GM23338 (cell line): ENCODE measurements around the gene DSE. TPM values are rescaled to one million over a fixed set of nuclear protein-coding genes. Genes with fewer than 3 reads are reported as not detected.

Experiments
- ATAC-seq: fragments of 200-7000 bp; cut with Tn5 transposase; 3 replicates; pipeline ENCODE4 v1.9.1; 2020
- DNase-seq: peaks from one replicate; pipeline ENCODE4 v3.0.0-alpha.2; 2015; ENCODE audit warnings: low spot score
- H2AFZ ChIP-seq: fragments of 200-600 bp; sonication (generic); 2 replicates; pipeline ENCODE4 v1.8.0; 2016; ENCODE audit warnings: antibody characterized with exemption, mild to moderate bottlenecking, moderate library complexity
- H3F3A ChIP-seq: fragments of 200-600 bp; sonication (generic); replicated peaks from 2 replicates; pipeline ENCODE4 v1.8.0; 2017; ENCODE audit warnings: antibody characterized with exemption, mixed run types, low read depth
- H3K27ac ChIP-seq: fragments of 200-600 bp; sonication (generic); 2 replicates; pipeline ENCODE4 v1.6.1; 2016; ENCODE audit warnings: low read depth
- H3K27me3 ChIP-seq: fragments of 200-600 bp; sonication (generic); 2 replicates; pipeline ENCODE4 v1.8.0; 2016; ENCODE audit warnings: mild to moderate bottlenecking, mixed run types, moderate library complexity; ENCODE audit not compliant: insufficient read depth
- H3K36me3 ChIP-seq: fragments of 200-600 bp; sonication (generic); 2 replicates; pipeline ENCODE4 v1.8.0; 2016; ENCODE audit warnings: mild to moderate bottlenecking; ENCODE audit not compliant: insufficient read depth
- H3K4me1 ChIP-seq: fragments of 200-600 bp; sonication (generic); 2 replicates; pipeline ENCODE4 v1.8.0; 2016; ENCODE audit warnings: mild to moderate bottlenecking, moderate library complexity; ENCODE audit not compliant: insufficient read depth
- H3K4me2 ChIP-seq: fragments of 200-600 bp; sonication (generic); 2 replicates; pipeline ENCODE4 v1.7.1; 2017; ENCODE audit warnings: mixed run types
- H3K4me3 ChIP-seq: fragments of 200-600 bp; sonication (generic); 2 replicates; pipeline ENCODE4 v1.6.1; 2016; ENCODE audit warnings: mixed run types
- H3K79me2 ChIP-seq: fragments of 200-600 bp; sonication (generic); replicated peaks from 2 replicates; pipeline ENCODE4 v1.8.0; 2017; ENCODE audit warnings: mild to moderate bottlenecking; ENCODE audit not compliant: insufficient read depth
- H3K9me2 ChIP-seq: fragments of 200-600 bp; sonication (generic); 2 replicates; pipeline ENCODE4 v1.8.0; 2017; ENCODE audit not compliant: insufficient read depth
- H4K20me1 ChIP-seq: fragments of 200-600 bp; sonication (generic); replicated peaks from 2 replicates; pipeline ENCODE4 v1.8.0; 2017; ENCODE audit warnings: mild to moderate bottlenecking; ENCODE audit not compliant: insufficient read depth
- H3K27ac Mint-ChIP-seq: 2 replicates; pipeline ENCODE4 v1.8.0; 2020; ENCODE audit warnings: inconsistent platforms, mild to moderate bottlenecking, moderate library complexity, mixed read lengths
- H3K27me3 Mint-ChIP-seq: 3 replicates; pipeline ENCODE4 v1.8.0; 2022; ENCODE audit warnings: low read depth, mild to moderate bottlenecking, moderate library complexity, mixed read lengths, inconsistent platforms; ENCODE audit not compliant: insufficient read depth, poor library complexity
- H3K36me3 Mint-ChIP-seq: 3 replicates; pipeline ENCODE4 v1.8.0; 2021; ENCODE audit warnings: low read depth, mild to moderate bottlenecking, inconsistent platforms, moderate library complexity, mixed read lengths
- H3K4me1 Mint-ChIP-seq: 3 replicates; pipeline ENCODE4 v1.8.0; 2020; ENCODE audit warnings: mild to moderate bottlenecking, inconsistent platforms, mixed read lengths
- H3K4me3 Mint-ChIP-seq: 3 replicates; pipeline ENCODE4 v1.8.0; 2021; ENCODE audit warnings: moderate library complexity, mild to moderate bottlenecking, inconsistent platforms, mixed read lengths
- H3K9me3 Mint-ChIP-seq: 3 replicates; pipeline ENCODE4 v1.8.0; 2020; ENCODE audit warnings: moderate library complexity, mild to moderate bottlenecking, inconsistent platforms, mixed read lengths
- CREB1 ChIP-seq: fragments of 250-450 bp; sonication (Bioruptor Pico); IDR thresholded peaks from 2 replicates; pipeline ENCODE4 v1.5.0; 2020; ENCODE audit warnings: low read depth, mild to moderate bottlenecking, moderate library complexity
- EZH2 ChIP-seq: fragments of 200-600 bp; sonication (generic); IDR thresholded peaks from one replicate; pipeline ENCODE4 v1.8.0; 2017; ENCODE audit warnings: antibody characterized with exemption, mild to moderate bottlenecking, low read depth; ENCODE audit not compliant: unreplicated experiment
- EZH2phosphoT487 ChIP-seq: fragments of 200-600 bp; sonication (generic); IDR thresholded peaks from one replicate; pipeline ENCODE4 v1.8.1; 2018; ENCODE audit warnings: antibody characterized with exemption; ENCODE audit not compliant: unreplicated experiment
- JUNB ChIP-seq: IDR thresholded peaks from one replicate; pipeline ENCODE4 v1.6.1; 2016; ENCODE audit warnings: antibody characterized with exemption; ENCODE audit not compliant: unreplicated experiment
- NANOG ChIP-seq: IDR thresholded peaks from 2 replicates; pipeline ENCODE4 v1.6.1; 2016; ENCODE audit warnings: antibody characterized with exemption, borderline replicate concordance
- POLR2AphosphoS5 ChIP-seq: IDR thresholded peaks from 2 replicates; pipeline ENCODE4 v1.6.1; 2016; ENCODE audit warnings: antibody characterized with exemption, low read depth
- STAT1 ChIP-seq: IDR thresholded peaks from one replicate; pipeline ENCODE4 v1.6.1; 2016; ENCODE audit warnings: antibody characterized with exemption; ENCODE audit not compliant: unreplicated experiment
- ZNF114 ChIP-seq: fragments of 250-450 bp; sonication (Bioruptor Pico); IDR thresholded peaks from 2 replicates; pipeline ENCODE4 v1.5.0; 2020; ENCODE audit warnings: mild to moderate bottlenecking, moderate library complexity
- ZNF331 ChIP-seq: fragments of 250-450 bp; sonication (Bioruptor Pico); IDR thresholded peaks from 2 replicates; pipeline ENCODE4 v1.5.0; 2020; ENCODE audit warnings: low read depth, mild to moderate bottlenecking, moderate library complexity
- polyA plus RNA-seq: library from polyadenylated mRNA; unstranded; fragments of >200 nt; fragmentation: Nextera tagmentation; extraction: Ambion mirVana; gene quantifications from 2 replicates; pipeline ENCODE4 v1.2.1, GENCODE V29; 2016
- total RNA-seq: library from RNA; depleted of rRNA; stranded (reverse); fragments of >200 nt; shearing (Covaris generic); gene quantifications from 2 replicates; pipeline ENCODE4 v1.2.3, GENCODE V29; 2014
- TF ChIP-seq, protein P1 (sequence below), 2 experiments: fragments of 200-600 bp in 1 of 2; sonication (generic) in 1 of 2; conservative IDR thresholded peaks; 2 replicates each; pipeline versions ENCODE4 v1.5.1 to v1.6.1; 2016 to 2017; ENCODE audit warnings: antibody characterized with exemption in 2 of 2, low read depth in 2 of 2, mild to moderate bottlenecking in 2 of 2, moderate library complexity in 1 of 2
- TF ChIP-seq, protein P2 (sequence below): IDR thresholded peaks from one replicate; pipeline ENCODE4 v1.6.1; 2018; ENCODE audit warnings: antibody characterized with exemption; ENCODE audit not compliant: unreplicated experiment
- TF ChIP-seq, protein P3 (sequence below): fragments of 250-450 bp; sonication (Bioruptor Pico); IDR thresholded peaks from 2 replicates; pipeline ENCODE4 v1.5.0; 2020; ENCODE audit warnings: mild to moderate bottlenecking, moderate library complexity
- TF ChIP-seq, protein P4 (sequence below): IDR thresholded peaks from 2 replicates; pipeline ENCODE4 v1.6.1; 2016; ENCODE audit warnings: antibody characterized with exemption

DSE gene
- total and polyA plus RNA-seq, 2 experiments from 2014 or later = 18.8 to 45.2 TPM

DNA sequence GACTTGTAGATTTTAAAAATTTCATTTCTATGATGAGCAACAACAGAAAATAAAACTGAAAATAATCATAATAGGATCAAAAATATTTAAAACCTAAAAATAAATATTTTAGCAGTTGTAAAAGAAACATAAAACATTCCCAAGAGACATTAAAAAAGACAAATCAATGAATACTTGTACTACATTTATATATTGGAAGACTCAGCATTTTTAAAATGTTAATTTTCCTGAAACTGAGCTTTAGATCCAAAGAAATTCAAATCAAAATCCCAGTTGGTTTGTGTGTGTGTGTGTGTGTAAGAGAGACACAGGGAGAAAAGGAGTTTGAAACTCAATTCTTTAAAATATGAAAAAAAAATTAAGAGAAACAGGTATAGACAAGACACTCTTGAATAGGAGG is 38.7 kb upstream of the DSE start:
- no peaks in the 10 kb centered on the region for H3K79me2 ChIP-seq
- no peak for DNase-seq
- Mint-ChIP-seq H3K27ac (no peak overlapping the region), H3K27me3 (no peaks in the 10 kb centered on the region), H3K9me3 (peaks cover 8% of the 10 kb centered on the region; the same call in 2 of the 3 replicates), H3K4me1 (peaks cover 32% of the 10 kb centered on the region), H3K36me3 (peaks cover 19% of the 10 kb centered on the region; the same call in 2 of the 3 replicates), H3K4me3 (no peak overlapping the region)
- H3K27ac ChIP-seq = no peak overlapping the region
- H3K36me3 ChIP-seq = 0 out of 2 replicates have a peak, but pooled peaks cover 3% of the 10 kb centered on the region
- H4K20me1 ChIP-seq = no peaks in the 10 kb centered on the region
- H3K4me1 ChIP-seq = peaks cover 30% of the 10 kb centered on the region
- H3K4me2 ChIP-seq = no peak overlapping the region
- no peak overlapping the region for H2AFZ ChIP-seq
- H3K27me3 ChIP-seq = no peaks in the 10 kb centered on the region
- H3K4me3 ChIP-seq = no peak overlapping the region
- H3K9me2 ChIP-seq = no peaks in the 10 kb centered on the region
- ATAC-seq = no peak
- TF ChIP-seq EZH2phosphoT487 (no peak), NANOG (no peak), POLR2AphosphoS5 (no peak), ZNF114 (CRISPR knock-in tag) (no peak), STAT1 (no peak), JUNB (no peak), EZH2 (no peak), CREB1 (CRISPR knock-in tag) (no peak), ZNF331 (CRISPR knock-in tag) (no peak)
- TF ChIP-seq, protein P1, sequence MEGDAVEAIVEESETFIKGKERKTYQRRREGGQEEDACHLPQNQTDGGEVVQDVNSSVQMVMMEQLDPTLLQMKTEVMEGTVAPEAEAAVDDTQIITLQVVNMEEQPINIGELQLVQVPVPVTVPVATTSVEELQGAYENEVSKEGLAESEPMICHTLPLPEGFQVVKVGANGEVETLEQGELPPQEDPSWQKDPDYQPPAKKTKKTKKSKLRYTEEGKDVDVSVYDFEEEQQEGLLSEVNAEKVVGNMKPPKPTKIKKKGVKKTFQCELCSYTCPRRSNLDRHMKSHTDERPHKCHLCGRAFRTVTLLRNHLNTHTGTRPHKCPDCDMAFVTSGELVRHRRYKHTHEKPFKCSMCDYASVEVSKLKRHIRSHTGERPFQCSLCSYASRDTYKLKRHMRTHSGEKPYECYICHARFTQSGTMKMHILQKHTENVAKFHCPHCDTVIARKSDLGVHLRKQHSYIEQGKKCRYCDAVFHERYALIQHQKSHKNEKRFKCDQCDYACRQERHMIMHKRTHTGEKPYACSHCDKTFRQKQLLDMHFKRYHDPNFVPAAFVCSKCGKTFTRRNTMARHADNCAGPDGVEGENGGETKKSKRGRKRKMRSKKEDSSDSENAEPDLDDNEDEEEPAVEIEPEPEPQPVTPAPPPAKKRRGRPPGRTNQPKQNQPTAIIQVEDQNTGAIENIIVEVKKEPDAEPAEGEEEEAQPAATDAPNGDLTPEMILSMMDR (conservative IDR thresholded peaks at IDR 0.05; ENCODE audit: low read depth in 2 of 2) = no peak
- TF ChIP-seq, protein P2, sequence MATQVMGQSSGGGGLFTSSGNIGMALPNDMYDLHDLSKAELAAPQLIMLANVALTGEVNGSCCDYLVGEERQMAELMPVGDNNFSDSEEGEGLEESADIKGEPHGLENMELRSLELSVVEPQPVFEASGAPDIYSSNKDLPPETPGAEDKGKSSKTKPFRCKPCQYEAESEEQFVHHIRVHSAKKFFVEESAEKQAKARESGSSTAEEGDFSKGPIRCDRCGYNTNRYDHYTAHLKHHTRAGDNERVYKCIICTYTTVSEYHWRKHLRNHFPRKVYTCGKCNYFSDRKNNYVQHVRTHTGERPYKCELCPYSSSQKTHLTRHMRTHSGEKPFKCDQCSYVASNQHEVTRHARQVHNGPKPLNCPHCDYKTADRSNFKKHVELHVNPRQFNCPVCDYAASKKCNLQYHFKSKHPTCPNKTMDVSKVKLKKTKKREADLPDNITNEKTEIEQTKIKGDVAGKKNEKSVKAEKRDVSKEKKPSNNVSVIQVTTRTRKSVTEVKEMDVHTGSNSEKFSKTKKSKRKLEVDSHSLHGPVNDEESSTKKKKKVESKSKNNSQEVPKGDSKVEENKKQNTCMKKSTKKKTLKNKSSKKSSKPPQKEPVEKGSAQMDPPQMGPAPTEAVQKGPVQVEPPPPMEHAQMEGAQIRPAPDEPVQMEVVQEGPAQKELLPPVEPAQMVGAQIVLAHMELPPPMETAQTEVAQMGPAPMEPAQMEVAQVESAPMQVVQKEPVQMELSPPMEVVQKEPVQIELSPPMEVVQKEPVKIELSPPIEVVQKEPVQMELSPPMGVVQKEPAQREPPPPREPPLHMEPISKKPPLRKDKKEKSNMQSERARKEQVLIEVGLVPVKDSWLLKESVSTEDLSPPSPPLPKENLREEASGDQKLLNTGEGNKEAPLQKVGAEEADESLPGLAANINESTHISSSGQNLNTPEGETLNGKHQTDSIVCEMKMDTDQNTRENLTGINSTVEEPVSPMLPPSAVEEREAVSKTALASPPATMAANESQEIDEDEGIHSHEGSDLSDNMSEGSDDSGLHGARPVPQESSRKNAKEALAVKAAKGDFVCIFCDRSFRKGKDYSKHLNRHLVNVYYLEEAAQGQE = no peak
- TF ChIP-seq, protein P3, sequence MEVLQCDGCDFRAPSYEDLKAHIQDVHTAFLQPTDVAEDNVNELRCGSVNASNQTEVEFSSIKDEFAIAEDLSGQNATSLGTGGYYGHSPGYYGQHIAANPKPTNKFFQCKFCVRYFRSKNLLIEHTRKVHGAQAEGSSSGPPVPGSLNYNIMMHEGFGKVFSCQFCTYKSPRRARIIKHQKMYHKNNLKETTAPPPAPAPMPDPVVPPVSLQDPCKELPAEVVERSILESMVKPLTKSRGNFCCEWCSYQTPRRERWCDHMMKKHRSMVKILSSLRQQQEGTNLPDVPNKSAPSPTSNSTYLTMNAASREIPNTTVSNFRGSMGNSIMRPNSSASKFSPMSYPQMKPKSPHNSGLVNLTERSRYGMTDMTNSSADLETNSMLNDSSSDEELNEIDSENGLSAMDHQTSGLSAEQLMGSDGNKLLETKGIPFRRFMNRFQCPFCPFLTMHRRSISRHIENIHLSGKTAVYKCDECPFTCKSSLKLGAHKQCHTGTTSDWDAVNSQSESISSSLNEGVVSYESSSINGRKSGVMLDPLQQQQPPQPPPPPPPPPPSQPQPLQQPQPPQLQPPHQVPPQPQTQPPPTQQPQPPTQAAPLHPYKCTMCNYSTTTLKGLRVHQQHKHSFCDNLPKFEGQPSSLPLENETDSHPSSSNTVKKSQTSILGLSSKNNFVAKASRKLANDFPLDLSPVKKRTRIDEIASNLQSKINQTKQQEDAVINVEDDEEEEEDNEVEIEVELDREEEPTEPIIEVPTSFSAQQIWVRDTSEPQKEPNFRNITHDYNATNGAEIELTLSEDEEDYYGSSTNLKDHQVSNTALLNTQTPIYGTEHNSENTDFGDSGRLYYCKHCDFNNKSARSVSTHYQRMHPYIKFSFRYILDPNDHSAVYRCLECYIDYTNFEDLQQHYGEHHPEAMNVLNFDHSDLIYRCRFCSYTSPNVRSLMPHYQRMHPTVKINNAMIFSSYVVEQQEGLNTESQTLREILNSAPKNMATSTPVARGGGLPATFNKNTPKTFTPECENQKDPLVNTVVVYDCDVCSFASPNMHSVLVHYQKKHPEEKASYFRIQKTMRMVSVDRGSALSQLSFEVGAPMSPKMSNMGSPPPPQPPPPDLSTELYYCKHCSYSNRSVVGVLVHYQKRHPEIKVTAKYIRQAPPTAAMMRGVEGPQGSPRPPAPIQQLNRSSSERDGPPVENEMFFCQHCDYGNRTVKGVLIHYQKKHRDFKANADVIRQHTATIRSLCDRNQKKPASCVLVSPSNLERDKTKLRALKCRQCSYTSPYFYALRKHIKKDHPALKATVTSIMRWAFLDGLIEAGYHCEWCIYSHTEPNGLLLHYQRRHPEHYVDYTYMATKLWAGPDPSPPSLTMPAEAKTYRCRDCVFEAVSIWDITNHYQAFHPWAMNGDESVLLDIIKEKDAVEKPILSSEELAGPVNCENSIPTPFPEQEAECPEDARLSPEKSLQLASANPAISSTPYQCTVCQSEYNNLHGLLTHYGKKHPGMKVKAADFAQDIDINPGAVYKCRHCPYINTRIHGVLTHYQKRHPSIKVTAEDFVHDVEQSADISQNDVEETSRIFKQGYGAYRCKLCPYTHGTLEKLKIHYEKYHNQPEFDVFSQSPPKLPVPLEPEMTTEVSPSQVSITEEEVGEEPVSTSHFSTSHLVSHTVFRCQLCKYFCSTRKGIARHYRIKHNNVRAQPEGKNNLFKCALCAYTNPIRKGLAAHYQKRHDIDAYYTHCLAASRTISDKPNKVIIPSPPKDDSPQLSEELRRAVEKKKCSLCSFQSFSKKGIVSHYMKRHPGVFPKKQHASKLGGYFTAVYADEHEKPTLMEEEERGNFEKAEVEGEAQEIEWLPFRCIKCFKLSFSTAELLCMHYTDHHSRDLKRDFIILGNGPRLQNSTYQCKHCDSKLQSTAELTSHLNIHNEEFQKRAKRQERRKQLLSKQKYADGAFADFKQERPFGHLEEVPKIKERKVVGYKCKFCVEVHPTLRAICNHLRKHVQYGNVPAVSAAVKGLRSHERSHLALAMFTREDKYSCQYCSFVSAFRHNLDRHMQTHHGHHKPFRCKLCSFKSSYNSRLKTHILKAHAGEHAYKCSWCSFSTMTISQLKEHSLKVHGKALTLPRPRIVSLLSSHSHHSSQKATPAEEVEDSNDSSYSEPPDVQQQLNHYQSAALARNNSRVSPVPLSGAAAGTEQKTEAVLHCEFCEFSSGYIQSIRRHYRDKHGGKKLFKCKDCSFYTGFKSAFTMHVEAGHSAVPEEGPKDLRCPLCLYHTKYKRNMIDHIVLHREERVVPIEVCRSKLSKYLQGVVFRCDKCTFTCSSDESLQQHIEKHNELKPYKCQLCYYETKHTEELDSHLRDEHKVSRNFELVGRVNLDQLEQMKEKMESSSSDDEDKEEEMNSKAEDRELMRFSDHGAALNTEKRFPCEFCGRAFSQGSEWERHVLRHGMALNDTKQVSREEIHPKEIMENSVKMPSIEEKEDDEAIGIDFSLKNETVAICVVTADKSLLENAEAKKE (CRISPR knock-in tag) = no peak
- TF ChIP-seq, protein P4, sequence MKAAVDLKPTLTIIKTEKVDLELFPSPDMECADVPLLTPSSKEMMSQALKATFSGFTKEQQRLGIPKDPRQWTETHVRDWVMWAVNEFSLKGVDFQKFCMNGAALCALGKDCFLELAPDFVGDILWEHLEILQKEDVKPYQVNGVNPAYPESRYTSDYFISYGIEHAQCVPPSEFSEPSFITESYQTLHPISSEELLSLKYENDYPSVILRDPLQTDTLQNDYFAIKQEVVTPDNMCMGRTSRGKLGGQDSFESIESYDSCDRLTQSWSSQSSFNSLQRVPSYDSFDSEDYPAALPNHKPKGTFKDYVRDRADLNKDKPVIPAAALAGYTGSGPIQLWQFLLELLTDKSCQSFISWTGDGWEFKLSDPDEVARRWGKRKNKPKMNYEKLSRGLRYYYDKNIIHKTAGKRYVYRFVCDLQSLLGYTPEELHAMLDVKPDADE = no peak
- no peaks in the 10 kb centered on the region for H3F3A ChIP-seq
